PC-9 (cell line): ENCODE data around the gene NCOA5. TPM values are rescaled to one million over a fixed set of nuclear protein-coding genes. Genes with fewer than 3 reads are reported as not detected.

ENCODE experiments used
- BruUV-seq: library from RNA; stranded (reverse); fragments of 400-500 nt; replicated peaks from 2 replicates; lab custom pipeline; 2021; lab: Mats Ljungman, UMichigan
- CTCF ChIA-PET: fragments of 300-600 bp; sonication (Branson Sonifier 250); formaldehyde crosslinking; loops from one replicate; lab custom pipeline; 2022; ENCODE audit warnings: antibody characterized with exemption; lab: Charles Lee
- POLR2A ChIA-PET: fragments of 300-600 bp; sonication (Branson Sonifier 250); formaldehyde crosslinking; loops from one replicate; lab custom pipeline; 2022; ENCODE audit warnings: antibody characterized with exemption; ENCODE audit not compliant: unreplicated experiment; lab: Charles Lee
- DNase-seq, 2 experiments: peaks; one replicate each; pipeline versions ENCODE4 v3.0.0 to v3.0.0-alpha.2; 2015 to 2022; ENCODE audit warnings: mixed read lengths in 1 of 2
- H2AFZ ChIP-seq: fragments of 200-600 bp; sonication (generic); 2 replicates; pipeline ENCODE4 v1.8.1; 2017; ENCODE audit warnings: antibody characterized with exemption
- H3F3A ChIP-seq: fragments of 200-600 bp; sonication (generic); 2 replicates; pipeline ENCODE4 v1.8.1; 2017; ENCODE audit warnings: antibody characterized with exemption, mild to moderate bottlenecking, low read depth; ENCODE audit not compliant: insufficient read depth
- H3K27ac ChIP-seq: fragments of 200-600 bp; sonication (generic); 2 replicates; pipeline ENCODE4 v1.6.1; 2016; ENCODE audit warnings: mixed run types
- H3K27me3 ChIP-seq: fragments of 200-600 bp; sonication (generic); 2 replicates; pipeline ENCODE4 v1.6.1; 2016; ENCODE audit warnings: low read depth, mixed run types; ENCODE audit not compliant: insufficient read depth
- H3K36me3 ChIP-seq: fragments of 200-600 bp; sonication (generic); 2 replicates; pipeline ENCODE4 v1.6.1; 2016; ENCODE audit warnings: low read depth, mixed run types
- H3K4me1 ChIP-seq: fragments of 200-600 bp; sonication (generic); replicated peaks from 2 replicates; pipeline ENCODE4 v1.6.1; 2016; ENCODE audit warnings: mixed run types; ENCODE audit not compliant: insufficient read depth
- H3K4me2 ChIP-seq: fragments of 200-600 bp; sonication (generic); 2 replicates; pipeline ENCODE4 v1.6.1; 2017; ENCODE audit warnings: mixed run types
- H3K4me3 ChIP-seq: fragments of 200-600 bp; sonication (generic); 2 replicates; pipeline ENCODE4 v1.6.1; 2016; ENCODE audit warnings: mixed run types
- H3K79me2 ChIP-seq: fragments of 200-600 bp; sonication (generic); 2 replicates; pipeline ENCODE4 v1.6.1; 2017; ENCODE audit warnings: low read depth, mixed run types
- H3K9me2 ChIP-seq: fragments of 200-600 bp; sonication (generic); 2 replicates; pipeline ENCODE4 v1.8.1; 2017; ENCODE audit warnings: mild to moderate bottlenecking; ENCODE audit not compliant: insufficient read depth
- H3K9me3 ChIP-seq: fragments of 200-600 bp; sonication (generic); 2 replicates; pipeline ENCODE4 v1.8.1; 2016; ENCODE audit warnings: low read depth; ENCODE audit not compliant: insufficient read depth
- H4K20me1 ChIP-seq: fragments of 200-600 bp; sonication (generic); 2 replicates; pipeline ENCODE4 v1.8.1; 2017; ENCODE audit not compliant: insufficient read depth
- CTCF ChIP-seq: fragments of 200-600 bp; sonication (generic); conservative IDR thresholded peaks from 2 replicates; pipeline ENCODE4 v1.6.1; 2017; ENCODE audit warnings: mixed run types, antibody characterized with exemption, mild to moderate bottlenecking, moderate library complexity
- EZH2 ChIP-seq: fragments of 200-600 bp; sonication (generic); IDR thresholded peaks from 2 replicates; pipeline ENCODE4 v1.8.0; 2017; ENCODE audit warnings: antibody characterized with exemption, low read depth
- intact Hi-C: fragments of 100-400 bp; cut with micrococcal nuclease; formaldehyde crosslinking; loops from one replicate; pipeline ENCODE4 v1.10.0; 2022; ENCODE audit not compliant: unreplicated experiment
- total RNA-seq: library from RNA; stranded (reverse); gene quantifications from 2 replicates; pipeline ENCODE4 v1.2.3, GENCODE V29; 2021

NCOA5 gene
- total RNA-seq, 1 experiment from 2014 or later: 28.1 TPM

GRCh38 chr20:46056970-46057855 lies 32.5 kb downstream of the NCOA5 start:
- Histone ChIP-seq H2AFZ (no peak overlapping the region), H3K27me3 (no peaks in the 10 kb centered on the region), H3K4me3 (no peak overlapping the region), H3K79me2 (no peaks in the 10 kb centered on the region), H3K4me1 (no peaks in the 10 kb centered on the region), H3K36me3 (0 out of 2 replicates have a peak, but pooled peaks cover 1% of the 10 kb centered on the region), H3K9me3 (no peaks in the 10 kb centered on the region), H3K4me2 (no peak overlapping the region), H4K20me1 (peaks cover 3% of the 10 kb centered on the region; the same call in 1 of the 2 replicates), H3K9me2 (no peaks in the 10 kb centered on the region), H3K27ac (no peak overlapping the region), H3F3A (peaks cover 8% of the 10 kb centered on the region; the same call in 1 of the 2 replicates)
- no peak for TF ChIP-seq CTCF
- no peak for TF ChIP-seq EZH2
- ChIA-PET POLR2A (no interaction called here), CTCF (no interaction called here)
- BruUV-seq: no TSS peak
- no peak for DNase-seq
- intact Hi-C loops: no loop called here

- ChIA-PET POLR2A (no interaction called here), CTCF (no interaction called here)
- no peaks in the 10 kb centered on the region for H3K27me3 ChIP-seq
Measured at GRCh38 chr20:46056027-46056833, 33.5 kb downstream of the NCOA5 start.

More at GRCh38 chr20:46056027-46056833, 33.5 kb downstream of the NCOA5 start:
- no peak overlapping the region for H3K27ac ChIP-seq
- H3K9me3 ChIP-seq: no peaks in the 10 kb centered on the region
- no peaks in the 10 kb centered on the region for H3K36me3 ChIP-seq
- no peak overlapping the region for H3K4me2 ChIP-seq
- no TSS peak for BruUV-seq
- no peak overlapping the region for H3K4me3 ChIP-seq
- H4K20me1 ChIP-seq: peaks cover 3% of the 10 kb centered on the region; the same call in 1 of the 2 replicates
- no peaks in the 10 kb centered on the region for H3K9me2 ChIP-seq
- TF ChIP-seq EZH2: no peak
- TF ChIP-seq CTCF: no peak
- no peaks in the 10 kb centered on the region for H3K4me1 ChIP-seq
- H2AFZ ChIP-seq: no peak overlapping the region
- DNase-seq: no peak
- intact Hi-C loops: no loop called here
- no peaks in the 10 kb centered on the region for H3K79me2 ChIP-seq
- H3F3A ChIP-seq: peaks cover 8% of the 10 kb centered on the region; the same call in 1 of the 2 replicates
